Panc1 (cell line): ENCODE results near the gene ZNF783. TPM values are rescaled to one million over a fixed set of nuclear protein-coding genes. Genes with fewer than 3 reads are reported as not detected.
A peak's percentile ranks its signal among the peaks of the same experiment; 100 is the strongest.

Experiments used
- ATAC-seq: fragments of 200-7000 bp; cut with Tn5 transposase; 2 replicates; pipeline ENCODE4 v1.9.1; 2020; ENCODE audit warnings: mild to moderate bottlenecking, moderate library complexity
- BruUV-seq: library from RNA; stranded (reverse); fragments of 400-500 nt; replicated peaks from 2 replicates; lab custom pipeline; 2021; lab: Mats Ljungman, UMichigan
- CTCF ChIA-PET: fragments of 300-600 bp; sonication (Branson Sonifier 250); formaldehyde crosslinking; loops from one replicate; lab custom pipeline; 2022; ENCODE audit warnings: antibody characterized with exemption; lab: Charles Lee
- POLR2A ChIA-PET: fragments of 300-600 bp; sonication (Branson Sonifier 250); formaldehyde crosslinking; loops from one replicate; lab custom pipeline; 2022; ENCODE audit warnings: antibody characterized with exemption; lab: Charles Lee
- DNase-seq: peaks from one replicate; pipeline ENCODE4 v3.0.0-alpha.2; 2010; ENCODE audit warnings: low read depth, low spot score
- H3K27ac ChIP-seq: 2 replicates; pipeline ENCODE4 v1.5.1; 2011; ENCODE audit warnings: mild to moderate bottlenecking, low read length, inconsistent platforms
- H3K27me3 ChIP-seq: fragments of 200-500 bp; sonication (Bioruptor generic); 2 replicates; pipeline ENCODE4 v1.6.0; 2014; ENCODE audit warnings: low read length, inconsistent platforms; ENCODE audit not compliant: control insufficient read depth, insufficient read depth
- H3K36me3 ChIP-seq: fragments of 200-500 bp; sonication (Bioruptor generic); 2 replicates; pipeline ENCODE4 v1.5.1; 2014; ENCODE audit warnings: inconsistent platforms, mild to moderate bottlenecking, low read length, moderate library complexity; ENCODE audit not compliant: control insufficient read depth, insufficient read depth
- H3K4me1 ChIP-seq: 2 replicates; pipeline ENCODE4 v1.5.1; 2011; ENCODE audit warnings: inconsistent platforms, mild to moderate bottlenecking, low read length, moderate library complexity; ENCODE audit not compliant: control insufficient read depth, insufficient read depth
- H3K4me3 ChIP-seq, 2 experiments: 2 replicates each; pipeline ENCODE4 v1.5.1; 2011 to 2012; ENCODE audit warnings: low read depth in 2 of 2, low read length in 2 of 2, mild to moderate bottlenecking in 2 of 2, inconsistent platforms in 1 of 2, moderate library complexity in 1 of 2
- H3K9me3 ChIP-seq: fragments of 200-500 bp; sonication (Bioruptor generic); 2 replicates; pipeline ENCODE4 v1.5.1; 2014; ENCODE audit warnings: low read depth, mild to moderate bottlenecking, inconsistent platforms, low read length, moderate library complexity; ENCODE audit not compliant: control insufficient read depth, insufficient read depth
- CTCF ChIP-seq: fragments of 450-650 bp; IDR thresholded peaks from 2 replicates; pipeline ENCODE4 v1.5.1; 2017; ENCODE audit warnings: mild to moderate bottlenecking
- POLR2AphosphoS5 ChIP-seq: IDR thresholded peaks from 2 replicates; pipeline ENCODE4 v1.6.1; 2012; ENCODE audit warnings: mild to moderate bottlenecking, low read depth, low read length, moderate library complexity
- SIN3A ChIP-seq: IDR thresholded peaks from 2 replicates; pipeline ENCODE4 v1.6.1; 2012; ENCODE audit warnings: low read depth, mild to moderate bottlenecking, low read length, moderate library complexity, borderline replicate concordance; ENCODE audit not compliant: insufficient read depth
- TCF7L2 ChIP-seq: IDR thresholded peaks from 2 replicates; pipeline ENCODE4 v1.6.1; 2011; ENCODE audit warnings: mild to moderate bottlenecking, low read depth, low read length, inconsistent platforms
- in situ Hi-C: cut with HindIII; loops from 2 replicates; pipeline ENCODE4 v1.10.0; 2016; ENCODE audit warnings: low sequenced_read_pairs, low pct_unique_long_range_greater_than_20kb
- intact Hi-C: fragments of 100-400 bp; cut with micrococcal nuclease; formaldehyde crosslinking; loops from one replicate; pipeline ENCODE4 v1.10.0; 2022; ENCODE audit not compliant: unreplicated experiment
- total RNA-seq: library from RNA; stranded (reverse); gene quantifications from one replicate; pipeline ENCODE4 v1.2.1, GENCODE V29; 2021; ENCODE audit not compliant: unreplicated experiment
- TF ChIP-seq, protein P1 (sequence below), 2 experiments: IDR thresholded peaks; 2 replicates each; pipeline ENCODE4 v1.6.1; 2011 to 2012; ENCODE audit warnings: low read depth in 2 of 2, control low read depth in 1 of 2, low read length in 1 of 2, mild to moderate bottlenecking in 1 of 2, moderate library complexity in 1 of 2; ENCODE audit not compliant: insufficient read depth in 1 of 2

The ZNF783 gene
- total RNA-seq, 1 experiment from 2014 or later, result 16.6 TPM

- Histone ChIP-seq H3K27me3 (no peaks in the 10 kb centered on the region), H3K4me3 (no peak overlapping the region), H3K36me3 (no peaks in the 10 kb centered on the region), H3K9me3 (no peaks in the 10 kb centered on the region), H3K27ac (no peak overlapping the region), H3K4me1 (no peaks in the 10 kb centered on the region; the same call in 1 of the 2 replicates)
- DNase-seq, result no peak
- POLR2A ChIA-PET, result no interaction called here
- no TSS peak for BruUV-seq
- 0 out of 2 replicates have a peak, but pooled peaks have one; percentile 19 for ATAC-seq
- no peak for TF ChIP-seq SIN3A
- TF ChIP-seq, protein P1, sequence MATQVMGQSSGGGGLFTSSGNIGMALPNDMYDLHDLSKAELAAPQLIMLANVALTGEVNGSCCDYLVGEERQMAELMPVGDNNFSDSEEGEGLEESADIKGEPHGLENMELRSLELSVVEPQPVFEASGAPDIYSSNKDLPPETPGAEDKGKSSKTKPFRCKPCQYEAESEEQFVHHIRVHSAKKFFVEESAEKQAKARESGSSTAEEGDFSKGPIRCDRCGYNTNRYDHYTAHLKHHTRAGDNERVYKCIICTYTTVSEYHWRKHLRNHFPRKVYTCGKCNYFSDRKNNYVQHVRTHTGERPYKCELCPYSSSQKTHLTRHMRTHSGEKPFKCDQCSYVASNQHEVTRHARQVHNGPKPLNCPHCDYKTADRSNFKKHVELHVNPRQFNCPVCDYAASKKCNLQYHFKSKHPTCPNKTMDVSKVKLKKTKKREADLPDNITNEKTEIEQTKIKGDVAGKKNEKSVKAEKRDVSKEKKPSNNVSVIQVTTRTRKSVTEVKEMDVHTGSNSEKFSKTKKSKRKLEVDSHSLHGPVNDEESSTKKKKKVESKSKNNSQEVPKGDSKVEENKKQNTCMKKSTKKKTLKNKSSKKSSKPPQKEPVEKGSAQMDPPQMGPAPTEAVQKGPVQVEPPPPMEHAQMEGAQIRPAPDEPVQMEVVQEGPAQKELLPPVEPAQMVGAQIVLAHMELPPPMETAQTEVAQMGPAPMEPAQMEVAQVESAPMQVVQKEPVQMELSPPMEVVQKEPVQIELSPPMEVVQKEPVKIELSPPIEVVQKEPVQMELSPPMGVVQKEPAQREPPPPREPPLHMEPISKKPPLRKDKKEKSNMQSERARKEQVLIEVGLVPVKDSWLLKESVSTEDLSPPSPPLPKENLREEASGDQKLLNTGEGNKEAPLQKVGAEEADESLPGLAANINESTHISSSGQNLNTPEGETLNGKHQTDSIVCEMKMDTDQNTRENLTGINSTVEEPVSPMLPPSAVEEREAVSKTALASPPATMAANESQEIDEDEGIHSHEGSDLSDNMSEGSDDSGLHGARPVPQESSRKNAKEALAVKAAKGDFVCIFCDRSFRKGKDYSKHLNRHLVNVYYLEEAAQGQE (IDR thresholded peaks at IDR 0.05; ENCODE audit: insufficient read depth in 1 of 2, low read depth in 2 of 2, low read length in 1 of 2), result no peak
- TF ChIP-seq CTCF, result no peak
- no peak for TF ChIP-seq POLR2AphosphoS5
- no peak for TF ChIP-seq TCF7L2
- in situ Hi-C loops, result no loop called here
- CTCF ChIA-PET, result no interaction called here
- intact Hi-C loops, result no loop called here
Observed at GRCh38 chr7:149291036-149291780, 29.2 kb downstream of the ZNF783 start.

DNA sequence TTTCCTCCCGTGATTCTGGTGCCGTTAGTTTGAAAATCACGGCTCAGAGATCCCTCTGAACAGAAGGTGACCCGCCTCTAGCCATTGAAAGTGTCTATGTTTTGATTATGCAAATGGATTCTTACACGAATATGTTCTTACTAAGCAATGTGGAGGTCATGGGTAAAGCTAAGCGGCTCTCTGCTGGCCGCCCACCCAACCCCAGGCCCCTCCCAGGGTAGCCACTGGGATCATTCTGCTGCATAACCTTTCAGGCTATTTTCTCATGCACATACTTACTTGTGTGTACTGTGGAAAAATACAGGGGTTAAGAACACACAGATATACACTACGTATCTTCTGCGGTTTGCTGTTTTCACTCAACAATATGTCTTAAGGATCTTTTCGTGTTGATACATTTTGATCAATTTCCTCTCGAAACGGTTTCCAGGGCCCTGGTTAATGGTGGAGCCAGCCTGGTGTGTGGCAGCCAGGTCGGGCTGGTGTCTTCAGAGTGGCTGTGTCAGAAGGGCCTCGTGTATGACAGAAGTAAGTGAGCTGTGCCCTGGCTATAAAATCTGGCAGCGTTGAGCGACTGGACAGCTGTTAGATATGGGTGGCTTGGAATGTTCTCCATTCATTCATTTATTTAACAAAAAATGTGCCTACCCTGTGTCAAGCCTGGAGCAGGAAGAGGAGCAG, 29.9 kb downstream of the ZNF783 start:
- ChIA-PET POLR2A (no interaction called here), CTCF (interaction anchor here (0.6 kb wide), 1 partner anchor 17 kb away, joined by 5 read pairs; no protein-coding TSS in a partner anchor)
- no peaks in the 10 kb centered on the region; the same call in 1 of the 2 replicates for H3K4me1 ChIP-seq
- H3K27me3 ChIP-seq, result no peaks in the 10 kb centered on the region
- BruUV-seq, result no TSS peak
- DNase-seq (no peak), ATAC-seq (no peak)
- H3K9me3 ChIP-seq, result no peaks in the 10 kb centered on the region
- intact Hi-C loops (no loop called here), in situ Hi-C loops (no loop called here)
- no peak overlapping the region for H3K27ac ChIP-seq
- no peak for TF ChIP-seq POLR2AphosphoS5
- H3K4me3 ChIP-seq, result no peak overlapping the region
- no peaks in the 10 kb centered on the region for H3K36me3 ChIP-seq

GRCh38 chr7:149292462-149292823, 30.4 kb downstream of the ZNF783 start:
- H3K4me3 ChIP-seq, result no peak overlapping the region
- CTCF ChIA-PET, result interaction anchor here (0.6 kb wide), 1 partner anchor 18 kb away, joined by 5 read pairs; no protein-coding TSS in a partner anchor
- BruUV-seq, result no TSS peak
- in situ Hi-C loops (no loop called here), intact Hi-C loops (no loop called here)
- DNase-seq (no peak), ATAC-seq (no peak)
- no peaks in the 10 kb centered on the region for H3K36me3 ChIP-seq
- H3K4me1 ChIP-seq, result no peaks in the 10 kb centered on the region
- H3K9me3 ChIP-seq, result no peaks in the 10 kb centered on the region
- no peaks in the 10 kb centered on the region for H3K27me3 ChIP-seq
- TF ChIP-seq TCF7L2 (no peak), POLR2AphosphoS5 (no peak), CTCF (no peak), SIN3A (no peak)
- TF ChIP-seq, protein P1 (IDR thresholded peaks at IDR 0.05; ENCODE audit: insufficient read depth in 1 of 2, low read depth in 2 of 2, low read length in 1 of 2), result no peak
- no peak overlapping the region for H3K27ac ChIP-seq
- POLR2A ChIA-PET, result no interaction called here
